Measurements from ENCODE around the gene CPEB2.
A peak's percentile ranks its signal among the peaks of the same experiment; 100 is the strongest.

CPEB2 gene

DNA sequence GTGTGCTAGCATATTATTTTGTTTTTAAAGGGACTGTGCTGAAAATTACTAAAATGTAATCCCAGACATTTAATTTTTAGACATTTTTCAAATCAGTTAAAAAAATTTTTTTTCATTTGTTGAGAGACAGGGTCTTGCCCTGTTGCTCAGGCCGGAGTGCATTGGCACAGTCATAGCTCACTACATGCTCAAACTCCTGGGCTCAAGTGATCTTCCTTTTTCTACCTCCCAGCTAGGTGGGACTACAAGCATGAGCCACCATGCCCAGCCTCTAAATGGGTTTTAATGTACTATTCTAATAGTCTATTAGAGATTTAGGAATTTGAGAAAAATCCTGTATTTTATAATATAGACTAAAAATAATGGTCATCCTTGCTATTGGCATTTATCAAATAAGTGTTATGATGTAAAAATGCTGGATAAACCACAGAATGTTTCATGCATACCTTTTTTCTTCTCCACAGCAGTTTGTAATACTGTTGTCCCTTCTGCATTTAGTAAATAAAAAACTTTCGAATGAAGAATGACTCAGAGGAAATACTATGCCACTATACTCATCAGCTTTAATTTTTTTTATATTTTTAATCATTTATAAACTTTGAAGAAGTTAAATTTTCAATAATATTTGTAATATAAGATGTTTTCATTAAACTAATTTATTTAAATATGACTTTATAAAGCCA, 29.9 kb downstream of the CPEB2 start:
- Histone ChIP-seq H3K36me3 (ENCODE audit: control insufficient read depth, insufficient read depth, low read length, severe bottlenecking) (peaks cover 26% of the 10 kb centered on the region), H3K4me1 (ENCODE audit: control insufficient read depth, insufficient read depth, low read length) (peaks cover 62% of the 10 kb centered on the region), H3K9me3 (ENCODE audit: control insufficient read depth, low read length) (no peaks in the 10 kb centered on the region), H3K27me3 (replicated peaks; ENCODE audit: control insufficient read depth, insufficient read depth, low read length) (no peaks in the 10 kb centered on the region), H3K9ac (ENCODE audit: low read length) (no peak overlapping the region), H3K4me3 (ENCODE audit: low read length) (no peak overlapping the region)
- DNase-seq (ENCODE audit: low read depth) = peak; percentile 60

DNA sequence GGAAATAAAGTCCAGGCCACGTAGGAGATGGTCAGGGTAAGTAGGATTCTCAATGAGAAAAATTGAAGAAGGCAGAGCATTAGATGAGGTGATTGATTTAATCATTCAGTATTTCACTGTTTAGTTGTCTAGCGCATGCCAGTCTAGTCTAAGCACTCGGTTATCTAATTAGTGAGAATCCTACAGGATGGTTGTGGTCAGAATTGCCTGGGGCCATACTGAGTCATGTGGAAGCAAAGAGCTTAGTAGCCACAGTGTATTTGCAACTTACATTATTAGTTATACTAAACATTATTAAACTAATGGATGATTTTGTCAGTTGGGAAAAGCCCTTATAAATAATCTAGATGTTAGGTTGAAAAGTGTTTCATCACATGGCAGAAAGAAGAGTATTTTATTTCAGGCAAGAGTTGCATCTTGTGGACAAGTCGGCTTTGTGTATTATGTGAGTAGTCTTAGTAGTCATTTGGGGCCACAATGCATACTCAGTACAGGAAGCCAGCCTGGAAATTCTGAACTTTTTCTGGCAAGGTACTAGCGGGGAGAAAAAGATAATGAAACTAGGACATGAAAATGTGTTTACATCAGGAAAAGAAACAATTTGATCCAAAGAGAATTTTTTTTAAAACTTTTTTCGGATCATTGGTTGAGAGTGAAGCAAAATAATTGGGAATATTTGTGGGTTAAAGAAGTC, 31.9 kb downstream of the CPEB2 start:
- peak; percentile 57 for DNase-seq (ENCODE audit: low read depth)
- Histone ChIP-seq H3K27me3 (replicated peaks; ENCODE audit: control insufficient read depth, insufficient read depth, low read length) (no peaks in the 10 kb centered on the region), H3K9me3 (ENCODE audit: control insufficient read depth, low read length) (no peaks in the 10 kb centered on the region), H3K4me1 (ENCODE audit: control insufficient read depth, insufficient read depth, low read length) (peaks cover 52% of the 10 kb centered on the region), H3K36me3 (ENCODE audit: control insufficient read depth, insufficient read depth, low read length, severe bottlenecking) (peaks cover 33% of the 10 kb centered on the region), H3K4me3 (ENCODE audit: low read length) (peak overlapping the region; percentile 43), H3K9ac (ENCODE audit: low read length) (no peak overlapping the region)

DNA sequence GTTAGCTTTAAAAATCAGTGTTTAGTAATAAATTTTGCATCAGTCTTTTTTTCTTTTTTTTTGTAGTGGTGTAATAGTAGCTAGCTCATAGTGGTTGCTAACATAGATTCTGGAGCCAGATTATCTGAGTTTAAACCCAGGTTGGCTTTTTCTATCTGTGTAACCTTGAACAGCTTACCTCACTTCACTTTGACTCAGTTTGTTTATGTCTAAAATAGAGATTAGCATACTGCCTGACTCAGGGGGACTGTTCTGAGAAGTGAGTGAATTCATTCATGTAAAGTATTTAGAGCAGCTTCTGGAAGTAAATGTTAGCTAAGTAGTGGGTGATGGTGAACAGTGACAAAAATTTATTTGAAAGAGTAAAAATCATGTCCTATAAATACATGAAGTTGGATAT, 32.9 kb downstream of the CPEB2 start:
- Histone ChIP-seq H3K4me3 (ENCODE audit: low read length) (no peak overlapping the region), H3K9me3 (ENCODE audit: control insufficient read depth, low read length) (no peaks in the 10 kb centered on the region), H3K27me3 (replicated peaks; ENCODE audit: control insufficient read depth, insufficient read depth, low read length) (no peaks in the 10 kb centered on the region), H3K4me1 (ENCODE audit: control insufficient read depth, insufficient read depth, low read length) (peaks cover 53% of the 10 kb centered on the region), H3K9ac (ENCODE audit: low read length) (no peak overlapping the region), H3K36me3 (ENCODE audit: control insufficient read depth, insufficient read depth, low read length, severe bottlenecking) (peaks cover 39% of the 10 kb centered on the region)
- peak; percentile 35 for DNase-seq (ENCODE audit: low read depth)

DNA sequence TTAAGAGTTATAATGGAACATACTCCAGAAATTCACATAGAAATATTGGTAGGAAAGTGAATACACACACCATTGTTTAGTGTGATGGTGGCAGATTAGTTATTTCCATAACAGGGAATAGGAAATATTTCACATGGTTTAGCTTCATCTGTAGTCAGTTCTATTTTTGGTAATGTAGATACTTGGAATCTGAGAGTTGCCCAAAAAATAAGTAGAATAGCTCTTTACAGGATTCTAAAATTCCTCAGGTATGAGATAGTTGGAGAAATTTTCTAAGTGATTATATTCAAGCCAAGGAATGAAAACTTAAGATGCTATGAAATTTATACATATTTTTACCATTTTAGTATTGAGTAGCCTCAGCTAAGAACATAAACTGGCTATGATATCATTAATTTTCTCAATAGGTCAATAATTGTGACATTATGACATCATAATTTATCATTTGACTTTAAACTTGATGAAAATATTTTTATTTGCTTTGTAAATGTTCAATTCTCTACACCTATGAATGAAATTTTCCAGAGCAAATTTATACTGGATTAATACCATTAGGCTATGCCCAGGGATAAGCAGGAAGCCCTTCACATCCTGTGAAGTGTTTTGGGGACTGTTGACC, 35.8 kb downstream of the CPEB2 start:
- DNase-seq (ENCODE audit: low read depth) = peak; percentile 46
- Histone ChIP-seq H3K9me3 (ENCODE audit: control insufficient read depth, low read length) (no peaks in the 10 kb centered on the region), H3K9ac (ENCODE audit: low read length) (no peak overlapping the region), H3K36me3 (ENCODE audit: control insufficient read depth, insufficient read depth, low read length, severe bottlenecking) (peaks cover 52% of the 10 kb centered on the region), H3K4me3 (ENCODE audit: low read length) (no peak overlapping the region), H3K27me3 (replicated peaks; ENCODE audit: control insufficient read depth, insufficient read depth, low read length) (no peaks in the 10 kb centered on the region), H3K4me1 (ENCODE audit: control insufficient read depth, insufficient read depth, low read length) (peaks cover 40% of the 10 kb centered on the region)

DNA sequence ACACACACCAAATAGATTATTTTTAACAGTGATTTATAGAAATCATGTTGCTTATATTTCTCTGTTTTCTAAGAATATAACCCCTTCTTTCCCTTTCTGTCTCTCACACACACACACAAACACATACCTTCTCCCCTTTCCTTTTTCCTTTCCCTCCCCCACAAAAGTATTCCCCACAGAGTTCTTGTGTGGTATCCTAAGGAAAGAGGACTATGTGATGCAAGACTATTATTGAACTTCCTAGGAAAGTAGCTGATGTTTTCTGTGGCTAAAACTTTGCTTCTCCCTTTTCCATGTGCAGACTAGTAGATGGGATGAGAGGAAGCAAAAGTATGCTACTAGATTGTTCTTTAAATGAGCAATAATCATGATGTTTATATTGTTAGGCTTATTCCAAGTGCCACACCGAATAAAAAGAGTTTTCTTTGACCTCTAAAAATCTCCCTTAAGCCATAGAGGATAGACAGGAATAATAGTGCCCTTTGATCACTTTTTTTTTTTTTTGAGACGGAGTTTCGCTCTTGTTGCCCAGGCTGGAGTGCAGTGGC, 38.7 kb downstream of the CPEB2 start:
- DNase-seq (ENCODE audit: low read depth) = peak; percentile 41
- Histone ChIP-seq H3K27me3 (replicated peaks; ENCODE audit: control insufficient read depth, insufficient read depth, low read length) (no peaks in the 10 kb centered on the region), H3K9me3 (ENCODE audit: control insufficient read depth, low read length) (no peaks in the 10 kb centered on the region), H3K36me3 (ENCODE audit: control insufficient read depth, insufficient read depth, low read length, severe bottlenecking) (peaks cover 40% of the 10 kb centered on the region), H3K4me3 (ENCODE audit: low read length) (no peak overlapping the region), H3K4me1 (ENCODE audit: control insufficient read depth, insufficient read depth, low read length) (peaks cover 23% of the 10 kb centered on the region), H3K9ac (ENCODE audit: low read length) (no peak overlapping the region)

DNA sequence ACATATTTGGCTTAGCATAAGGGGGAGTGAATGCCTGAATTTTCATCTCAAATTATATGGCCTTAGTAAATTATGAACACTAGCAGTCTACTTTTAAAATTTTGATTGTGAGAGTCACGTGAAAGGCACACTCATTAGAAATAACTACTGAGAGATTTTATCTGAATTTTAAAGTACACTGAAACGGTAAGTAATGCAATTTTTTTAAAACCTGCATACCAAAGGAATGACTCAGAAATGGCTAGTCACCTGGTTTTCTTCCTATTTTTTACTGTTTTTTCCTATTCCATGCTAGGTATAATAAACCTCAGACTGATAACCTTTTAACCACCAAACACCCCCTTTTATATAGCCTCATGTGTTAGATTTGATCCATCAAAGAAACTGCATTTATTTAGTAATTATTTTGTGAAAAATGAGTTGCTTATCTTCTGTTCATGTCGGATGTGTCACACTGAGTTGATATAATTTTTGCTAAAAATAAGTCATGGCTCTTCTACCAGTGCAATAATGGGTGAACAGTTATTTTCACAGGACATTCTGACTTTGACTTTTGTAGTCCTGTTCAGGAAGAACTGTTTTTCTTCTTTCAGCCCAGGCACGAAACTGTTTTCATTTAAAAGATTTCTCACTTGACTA, 40.4 kb downstream of the CPEB2 start:
- peak; percentile 22 for DNase-seq (ENCODE audit: low read depth)
- Histone ChIP-seq H3K9ac (ENCODE audit: low read length) (no peak overlapping the region), H3K4me3 (ENCODE audit: low read length) (no peak overlapping the region), H3K9me3 (ENCODE audit: control insufficient read depth, low read length) (no peaks in the 10 kb centered on the region), H3K27me3 (replicated peaks; ENCODE audit: control insufficient read depth, insufficient read depth, low read length) (no peaks in the 10 kb centered on the region), H3K36me3 (ENCODE audit: control insufficient read depth, insufficient read depth, low read length, severe bottlenecking) (peaks cover 36% of the 10 kb centered on the region), H3K4me1 (ENCODE audit: control insufficient read depth, insufficient read depth, low read length) (peaks cover 23% of the 10 kb centered on the region)

DNA sequence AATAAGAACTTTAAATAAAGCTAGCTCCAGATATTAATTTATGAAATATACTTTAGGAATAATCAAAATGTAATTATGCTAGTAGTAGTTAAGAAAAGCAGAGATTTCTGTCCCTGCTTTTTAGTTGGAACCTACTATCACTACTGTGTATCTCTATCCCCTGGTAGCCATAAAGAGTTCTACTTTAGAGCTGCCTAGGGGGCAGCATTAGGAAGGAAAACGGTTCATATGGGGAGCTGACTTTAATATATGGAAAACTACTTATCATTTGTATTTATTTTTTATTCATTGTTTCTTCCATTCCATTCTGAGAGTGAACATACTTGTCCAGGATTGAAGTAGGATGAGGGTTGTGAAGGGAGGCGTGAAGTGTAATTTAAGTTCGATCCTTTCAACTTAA, 40.9 kb downstream of the CPEB2 start:
- Histone ChIP-seq H3K4me3 (ENCODE audit: low read length) (no peak overlapping the region), H3K27me3 (replicated peaks; ENCODE audit: control insufficient read depth, insufficient read depth, low read length) (no peaks in the 10 kb centered on the region), H3K36me3 (ENCODE audit: control insufficient read depth, insufficient read depth, low read length, severe bottlenecking) (peaks cover 34% of the 10 kb centered on the region), H3K9ac (ENCODE audit: low read length) (no peak overlapping the region), H3K4me1 (ENCODE audit: control insufficient read depth, insufficient read depth, low read length) (peaks cover 20% of the 10 kb centered on the region), H3K9me3 (ENCODE audit: control insufficient read depth, low read length) (no peaks in the 10 kb centered on the region)
- DNase-seq (ENCODE audit: low read depth) = no peak

DNA sequence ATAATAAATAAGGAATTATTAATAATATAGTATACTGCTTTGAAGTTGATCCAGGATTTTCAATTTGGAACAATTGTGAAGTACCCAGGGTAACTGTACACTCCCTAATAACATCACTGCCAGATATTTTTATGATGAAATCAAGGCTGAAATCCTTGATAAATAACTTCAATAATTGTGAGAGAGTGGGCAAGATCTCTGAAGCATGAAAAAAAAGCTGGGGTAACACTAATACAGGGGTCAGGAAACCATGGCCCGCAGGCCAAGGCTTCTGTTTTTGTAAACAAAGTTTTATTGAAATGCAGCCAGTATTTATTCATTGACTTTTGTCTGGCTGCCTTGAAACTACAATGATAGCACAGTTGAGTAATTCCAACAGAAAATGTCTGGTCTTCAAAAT, 41.6 kb downstream of the CPEB2 start:
- H3K36me3 ChIP-seq (ENCODE audit: control insufficient read depth, insufficient read depth, low read length, severe bottlenecking) = peaks cover 32% of the 10 kb centered on the region
- peaks cover 6% of the 10 kb centered on the region for H3K9me3 ChIP-seq (ENCODE audit: control insufficient read depth, low read length)
- H3K9ac ChIP-seq (ENCODE audit: low read length) = no peak overlapping the region
- no peak for DNase-seq (ENCODE audit: low read depth)
- peaks cover 20% of the 10 kb centered on the region for H3K4me1 ChIP-seq (ENCODE audit: control insufficient read depth, insufficient read depth, low read length)
- no peaks in the 10 kb centered on the region for H3K27me3 ChIP-seq (replicated peaks; ENCODE audit: control insufficient read depth, insufficient read depth, low read length)
- H3K4me3 ChIP-seq (ENCODE audit: low read length) = no peak overlapping the region

DNA sequence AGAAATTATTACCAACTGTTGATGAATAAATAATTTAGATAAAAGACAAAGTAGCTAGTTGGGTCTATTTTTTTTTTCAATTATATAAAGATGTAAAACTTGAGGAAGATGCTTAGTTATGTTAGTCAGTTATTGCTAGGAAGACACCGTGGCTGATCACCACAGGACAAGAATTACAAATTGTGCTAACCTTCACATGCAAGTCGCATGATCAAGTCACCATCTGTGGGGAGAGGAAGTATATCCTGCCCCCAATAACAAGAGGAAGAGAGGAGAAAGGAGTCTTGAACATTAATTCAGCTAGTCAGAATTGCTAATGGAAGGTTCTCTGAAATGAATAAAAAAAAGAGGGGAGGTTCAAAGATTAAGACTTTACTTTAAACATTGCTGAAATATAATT, 52.3 kb downstream of the CPEB2 start:
- Histone ChIP-seq H3K4me3 (ENCODE audit: low read length) (no peak overlapping the region), H3K36me3 (ENCODE audit: control insufficient read depth, insufficient read depth, low read length, severe bottlenecking) (peaks cover 88% of the 10 kb centered on the region), H3K9ac (ENCODE audit: low read length) (no peak overlapping the region)

DNA sequence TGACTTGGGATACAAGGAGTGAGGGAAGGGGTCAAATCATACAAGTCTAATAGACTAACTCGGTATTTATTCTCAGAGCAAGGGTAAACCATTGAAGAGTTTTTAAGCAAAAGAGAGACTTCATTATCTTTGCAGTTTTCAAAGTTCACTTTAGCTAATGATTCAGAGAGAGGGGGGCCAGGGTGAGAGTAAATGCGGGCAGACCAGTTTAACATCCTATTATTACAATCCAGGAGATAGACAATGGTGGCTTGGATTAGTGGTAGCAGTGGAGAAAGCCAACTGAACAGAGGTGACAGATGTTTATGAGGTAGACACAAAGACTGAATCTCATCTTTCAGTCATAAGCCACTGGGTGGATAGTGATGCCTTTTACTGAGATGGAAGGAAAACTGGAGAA, 57.9 kb downstream of the CPEB2 start:
- H3K9me3 ChIP-seq (ENCODE audit: control insufficient read depth, low read length) = no peaks in the 10 kb centered on the region
- H3K9ac ChIP-seq (ENCODE audit: low read length) = no peak overlapping the region
- no peak for DNase-seq (ENCODE audit: low read depth)

More for the DNA sequence above, 52.3 kb downstream of the CPEB2 start:
- no peaks in the 10 kb centered on the region for H3K4me1 ChIP-seq (ENCODE audit: control insufficient read depth, insufficient read depth, low read length)
- no peaks in the 10 kb centered on the region for H3K27me3 ChIP-seq (replicated peaks; ENCODE audit: control insufficient read depth, insufficient read depth, low read length)
- DNase-seq (ENCODE audit: low read depth) = no peak
- no peaks in the 10 kb centered on the region for H3K9me3 ChIP-seq (ENCODE audit: control insufficient read depth, low read length)

DNA sequence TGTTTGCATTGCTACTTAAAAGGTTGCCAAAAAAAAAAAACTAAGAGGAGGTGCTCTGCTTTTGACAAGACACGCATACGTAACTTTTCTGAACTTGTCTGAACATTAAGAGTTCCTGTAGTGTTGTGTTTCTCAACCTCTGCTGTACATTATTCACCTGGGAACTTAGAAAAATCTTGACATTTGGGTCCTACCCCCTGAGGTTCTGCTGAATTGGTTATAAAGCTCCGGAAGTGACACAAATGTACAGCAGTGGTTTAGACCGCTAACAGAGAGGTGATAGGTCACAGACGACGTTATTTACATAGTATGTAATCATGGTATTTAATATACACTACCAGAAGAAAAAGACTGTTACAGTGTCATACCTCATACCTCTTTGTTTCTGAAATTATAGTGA, 61.1 kb downstream of the CPEB2 start:
- Histone ChIP-seq H3K27me3 (replicated peaks; ENCODE audit: control insufficient read depth, insufficient read depth, low read length) (no peaks in the 10 kb centered on the region), H3K9me3 (ENCODE audit: control insufficient read depth, low read length) (no peaks in the 10 kb centered on the region), H3K4me3 (ENCODE audit: low read length) (no peak overlapping the region), H3K4me1 (ENCODE audit: control insufficient read depth, insufficient read depth, low read length) (peaks cover 8% of the 10 kb centered on the region), H3K36me3 (ENCODE audit: control insufficient read depth, insufficient read depth, low read length, severe bottlenecking) (peaks cover 97% of the 10 kb centered on the region), H3K9ac (ENCODE audit: low read length) (no peak overlapping the region)
- DNase-seq (ENCODE audit: low read depth) = no peak

More for the DNA sequence above, 57.9 kb downstream of the CPEB2 start:
- Histone ChIP-seq H3K36me3 (ENCODE audit: control insufficient read depth, insufficient read depth, low read length, severe bottlenecking) (peaks cover 97% of the 10 kb centered on the region), H3K4me1 (ENCODE audit: control insufficient read depth, insufficient read depth, low read length) (no peaks in the 10 kb centered on the region), H3K27me3 (replicated peaks; ENCODE audit: control insufficient read depth, insufficient read depth, low read length) (no peaks in the 10 kb centered on the region), H3K4me3 (ENCODE audit: low read length) (no peak overlapping the region)

Measured in adipocyte (in vitro differentiated cells).